Kidney epithelial cell (primary cell): ENCODE data around the gene THBS2. TPM values are rescaled to one million over a fixed set of nuclear protein-coding genes. Genes with fewer than 3 reads are reported as not detected.

Source experiments
- DNase-seq: peaks from one replicate; pipeline ENCODE4 v3.0.0-alpha.2; 2010; ENCODE audit warnings: low read depth
- H3K27me3 ChIP-seq: 2 replicates; pipeline ENCODE4 v1.6.0; 2011; ENCODE audit warnings: low read length; ENCODE audit not compliant: control insufficient read depth, insufficient read depth
- H3K36me3 ChIP-seq: 2 replicates; pipeline ENCODE4 v1.5.1; 2011; ENCODE audit warnings: low read length; ENCODE audit not compliant: control insufficient read depth, insufficient read depth
- H3K4me3 ChIP-seq: 2 replicates; pipeline ENCODE4 v1.5.1; 2011; ENCODE audit warnings: low read depth, mild to moderate bottlenecking, control low read depth, low read length
- CTCF ChIP-seq: IDR thresholded peaks from 2 replicates; pipeline ENCODE4 v1.5.1; 2011; ENCODE audit warnings: mild to moderate bottlenecking, moderate library complexity, low read length, control low read depth, inconsistent platforms; ENCODE audit not compliant: insufficient read depth, poor library complexity, severe bottlenecking
- total RNA-seq: library from RNA; depleted of rRNA; stranded (reverse); fragments of >200 nt; gene quantifications from 2 replicates; pipeline ENCODE4 v1.2.3, GENCODE V29; 2015

The THBS2 gene
- total RNA-seq, 1 donor from 2014 or later: 21.9 TPM

DNA sequence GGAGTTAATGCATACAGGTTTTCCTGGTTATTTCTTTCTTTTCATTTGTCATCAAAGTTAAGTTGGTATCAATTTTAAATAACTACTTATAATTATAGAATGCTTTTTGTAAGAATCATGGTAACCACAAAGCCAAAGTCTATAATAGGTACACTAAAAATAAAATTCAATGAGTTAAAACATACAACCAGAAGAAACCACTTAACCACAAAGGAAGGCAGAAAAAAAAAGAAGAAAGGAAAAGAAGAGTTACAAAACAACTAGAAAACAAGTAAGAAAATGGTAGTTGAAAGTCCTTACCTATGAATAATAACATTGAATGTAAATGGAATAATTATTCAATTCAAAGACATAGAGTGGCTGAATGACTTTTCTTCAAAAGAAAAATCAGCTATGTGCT is 45.6 kb downstream of the THBS2 start:
- Histone ChIP-seq H3K36me3 (no peaks in the 10 kb centered on the region), H3K4me3 (no peak overlapping the region), H3K27me3 (no peaks in the 10 kb centered on the region)
- DNase-seq: no peak
- TF ChIP-seq CTCF: no peak

DNA sequence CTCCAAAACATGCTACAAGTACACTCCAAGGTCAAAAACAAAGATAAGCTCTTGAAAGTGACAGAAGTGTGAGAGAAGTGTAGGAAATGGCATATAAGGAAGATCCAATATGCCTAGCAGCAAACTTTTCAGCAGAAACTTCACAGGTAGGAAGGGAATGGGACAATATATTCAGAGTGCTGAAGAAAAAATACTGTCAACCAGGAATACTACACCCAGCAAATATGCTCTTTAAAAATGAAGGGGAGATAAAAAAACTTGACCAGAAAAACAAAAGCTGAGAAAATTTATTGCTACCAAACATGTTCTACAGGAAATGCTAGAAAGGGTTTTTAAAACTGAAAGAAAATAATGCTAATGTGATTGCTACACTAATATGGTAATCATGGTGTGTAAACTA is 46.2 kb downstream of the THBS2 start:
- H3K27me3 ChIP-seq: no peaks in the 10 kb centered on the region
- H3K4me3 ChIP-seq: no peak overlapping the region
- no peaks in the 10 kb centered on the region for H3K36me3 ChIP-seq
- DNase-seq: no peak
- TF ChIP-seq CTCF: no peak

DNA sequence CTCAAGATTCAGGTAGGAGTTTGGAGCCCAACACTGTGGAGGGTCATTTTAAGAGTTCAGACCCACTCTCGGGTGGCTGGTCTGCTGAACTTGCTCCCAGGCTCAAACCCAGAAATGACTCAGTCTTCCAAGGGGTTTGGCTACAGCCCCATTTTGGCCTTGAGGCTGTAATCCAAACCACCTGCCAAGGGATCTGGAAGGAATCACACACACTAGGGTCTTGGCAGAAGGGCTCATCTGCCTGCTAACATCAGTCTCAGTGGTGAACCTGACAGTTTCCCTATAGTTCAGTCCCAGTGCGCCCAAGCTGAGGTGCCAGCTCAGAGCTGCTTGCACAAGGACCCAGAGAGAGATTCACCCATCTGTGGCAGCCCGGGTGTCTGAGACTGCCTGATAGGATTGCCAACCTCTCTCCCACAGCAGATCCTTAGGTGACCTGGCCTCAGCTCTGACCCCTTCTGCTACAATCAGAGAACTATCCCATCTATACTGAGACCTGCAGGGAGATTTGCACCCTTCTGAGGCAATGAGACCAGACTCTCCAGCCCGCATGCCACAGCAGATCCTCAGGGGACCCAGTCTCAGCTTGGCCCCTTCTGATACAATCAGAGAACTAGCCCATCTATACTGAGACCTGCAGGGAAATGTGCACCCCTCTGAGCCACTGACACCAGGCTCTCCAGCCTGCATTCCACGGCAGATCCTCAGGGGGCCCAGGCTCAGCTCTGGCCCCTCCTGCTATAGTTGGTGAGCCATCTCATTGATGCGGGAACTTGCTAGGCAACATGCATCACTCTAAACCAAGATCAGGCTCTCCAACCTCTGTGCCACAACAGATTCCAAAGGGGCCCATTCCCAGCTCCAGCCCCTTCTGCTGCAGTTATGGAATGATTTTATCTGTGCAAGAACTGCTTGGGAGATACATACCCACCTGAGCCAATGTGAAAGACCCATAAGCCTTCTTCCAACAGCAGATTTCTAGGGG is 48.2 kb downstream of the THBS2 start:
- DNase-seq: no peak
- H3K4me3 ChIP-seq: no peak overlapping the region
- H3K27me3 ChIP-seq: no peaks in the 10 kb centered on the region
- no peak for TF ChIP-seq CTCF
- H3K36me3 ChIP-seq: no peaks in the 10 kb centered on the region

DNA sequence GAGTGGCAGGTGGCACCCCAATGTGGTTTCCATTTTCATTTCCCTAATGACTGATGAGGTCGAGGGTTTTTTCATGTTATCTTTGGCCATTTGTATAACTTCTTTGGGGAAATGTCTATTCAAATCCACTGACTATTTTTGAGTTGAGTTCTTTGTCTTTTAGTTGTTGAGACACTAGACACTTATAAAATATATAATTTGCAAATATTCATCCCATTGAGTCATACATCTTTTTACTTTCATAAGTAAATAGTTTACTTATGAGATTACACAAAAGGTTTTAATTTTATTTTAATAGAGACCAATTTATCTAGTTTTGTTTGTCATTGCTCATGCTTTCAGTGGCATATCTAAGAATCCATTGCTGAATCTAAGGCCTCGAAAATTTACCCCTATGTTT is 49.5 kb downstream of the THBS2 start:
- TF ChIP-seq CTCF: no peak
- no peak overlapping the region for H3K4me3 ChIP-seq
- DNase-seq: no peak
- H3K36me3 ChIP-seq: no peaks in the 10 kb centered on the region
- no peaks in the 10 kb centered on the region for H3K27me3 ChIP-seq

DNA sequence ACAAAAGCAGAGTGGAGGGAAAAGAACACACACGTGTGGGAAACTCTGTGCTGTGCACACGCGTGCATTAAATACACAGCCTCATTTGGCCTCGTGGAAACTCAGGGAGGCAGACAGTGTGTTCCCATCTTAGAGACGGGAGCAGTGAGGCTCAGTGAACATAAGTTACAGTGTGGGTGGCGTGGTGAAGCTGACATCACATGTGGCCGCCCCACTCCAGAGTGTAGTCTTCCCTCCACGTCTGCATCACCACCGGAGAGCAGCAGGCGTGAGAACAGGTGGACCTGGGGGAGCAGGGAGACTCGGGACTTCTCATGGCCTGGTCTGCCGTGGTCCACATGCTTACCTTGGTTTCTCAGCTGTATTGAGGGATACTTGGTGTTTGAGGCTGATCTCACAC is 51.7 kb downstream of the THBS2 start:
- TF ChIP-seq CTCF: no peak
- no peaks in the 10 kb centered on the region for H3K36me3 ChIP-seq
- no peak overlapping the region for H3K4me3 ChIP-seq
- H3K27me3 ChIP-seq: no peaks in the 10 kb centered on the region
- no peak for DNase-seq
